ENCODE results near the gene AGBL4.

The AGBL4 gene

DNA sequence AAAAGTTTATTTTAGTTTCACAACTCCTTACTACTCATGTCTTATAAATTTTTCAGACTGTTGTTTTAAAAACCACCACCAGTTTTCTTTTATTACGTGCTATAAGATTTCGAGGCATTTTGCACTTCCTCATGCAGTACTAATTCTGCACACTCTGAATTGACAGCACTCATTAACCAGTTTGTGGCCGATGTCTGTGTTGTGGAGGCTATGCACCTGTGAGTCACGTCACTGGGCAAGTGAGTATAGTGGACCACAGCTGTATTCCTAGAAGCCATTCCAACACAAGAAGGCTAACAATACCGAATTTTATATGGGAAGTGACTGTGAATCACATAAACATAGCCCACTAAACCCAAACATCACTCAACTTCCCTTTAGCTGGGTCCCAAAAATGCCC is 1530.7 kb downstream of the AGBL4 start:
- DNase-seq (ENCODE audit: low read depth, low spot score), result no peak

DNA sequence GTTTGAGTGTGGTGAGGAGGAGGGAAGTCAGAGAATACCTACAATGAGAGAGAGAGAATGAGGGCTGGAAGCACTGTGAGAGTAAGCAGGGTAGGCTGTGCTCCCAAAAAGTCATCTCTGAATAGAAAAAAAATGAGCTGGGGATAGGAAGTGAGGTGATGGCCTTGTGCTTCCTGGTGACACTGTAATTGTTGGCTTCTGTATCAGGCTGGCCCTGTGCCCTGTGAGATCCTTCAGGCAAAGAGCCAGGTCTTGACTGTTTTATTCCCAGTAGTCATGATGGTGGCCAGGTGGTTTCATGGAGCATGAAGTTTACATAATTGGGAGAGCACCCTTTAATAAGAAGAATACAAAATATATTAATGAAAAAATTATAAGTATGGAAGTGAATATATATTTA is 1531.4 kb downstream of the AGBL4 start:
- no peak for DNase-seq (ENCODE audit: low read depth, low spot score)

DNA sequence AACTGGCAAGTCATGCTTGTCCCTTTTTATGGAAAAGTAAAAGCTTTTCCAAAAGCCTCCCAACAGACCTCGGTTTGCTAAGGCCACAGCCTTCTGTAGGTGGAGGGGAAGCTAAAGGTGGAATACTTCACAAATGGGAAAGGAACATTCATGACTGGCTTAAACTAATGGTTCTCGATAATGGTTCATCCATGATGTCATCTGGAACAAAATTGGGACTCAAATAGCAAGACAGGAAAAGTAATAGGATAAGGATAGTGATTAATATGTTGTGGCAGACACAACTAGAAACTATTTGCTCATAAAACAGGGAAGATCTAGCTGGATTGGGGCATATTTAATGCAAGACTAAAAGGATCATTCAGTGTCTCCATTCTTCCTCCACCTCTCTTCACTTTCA is 1535.0 kb downstream of the AGBL4 start:
- DNase-seq (ENCODE audit: low read depth, low spot score), result no peak
